ENCODE results near the gene ARF1.

The ARF1 gene

DNA sequence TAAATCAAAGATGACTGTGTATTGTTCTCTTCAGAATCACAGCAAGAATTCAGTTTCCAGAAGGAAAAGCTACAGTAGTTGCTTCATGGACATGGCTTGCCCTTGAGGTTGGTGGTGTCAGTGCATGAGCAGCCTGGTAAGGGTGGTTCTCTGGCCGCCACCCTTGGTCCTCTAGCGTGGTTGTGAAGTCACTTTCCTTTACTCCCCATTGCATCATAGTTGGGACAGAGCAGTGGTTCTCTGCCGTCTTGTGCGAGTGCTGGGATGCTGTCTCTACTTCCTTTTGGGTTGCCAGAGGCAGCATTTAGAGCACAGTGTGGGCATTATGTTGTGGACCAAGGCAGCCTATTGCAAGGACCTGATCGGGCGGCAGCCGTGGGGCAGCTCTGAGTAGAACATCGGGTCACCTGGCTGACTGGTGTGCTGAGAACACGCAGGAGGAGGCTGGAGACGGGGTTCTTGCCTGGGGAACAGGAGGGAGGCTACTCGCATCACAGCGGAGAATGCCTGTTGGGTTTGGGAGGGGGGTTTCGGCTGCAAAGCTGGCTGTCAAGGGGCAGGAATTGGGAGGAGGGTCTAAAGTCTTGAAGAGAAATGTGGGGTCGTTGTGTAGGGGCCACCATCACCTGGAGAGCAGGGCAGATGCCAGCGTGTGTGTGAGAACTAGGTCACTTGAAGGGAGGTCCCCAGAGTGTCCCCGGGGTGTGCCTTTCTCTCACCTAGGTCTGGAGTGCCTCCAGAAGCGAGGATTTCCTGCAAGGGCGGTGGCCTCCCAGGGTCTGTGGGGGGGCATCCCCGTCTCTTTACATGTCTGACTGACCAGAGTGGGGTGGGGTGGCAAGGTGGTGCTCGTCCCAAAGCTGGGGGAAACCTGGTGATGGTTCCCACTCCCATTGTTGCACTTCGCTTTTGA lies 6.3 kb downstream of the ARF1 start:
- DNase-seq = no peak

- no peak for DNase-seq
These were observed 7.2 kb downstream of the ARF1 start for GRCh38 chr1:228089519-228090380.

DNA sequence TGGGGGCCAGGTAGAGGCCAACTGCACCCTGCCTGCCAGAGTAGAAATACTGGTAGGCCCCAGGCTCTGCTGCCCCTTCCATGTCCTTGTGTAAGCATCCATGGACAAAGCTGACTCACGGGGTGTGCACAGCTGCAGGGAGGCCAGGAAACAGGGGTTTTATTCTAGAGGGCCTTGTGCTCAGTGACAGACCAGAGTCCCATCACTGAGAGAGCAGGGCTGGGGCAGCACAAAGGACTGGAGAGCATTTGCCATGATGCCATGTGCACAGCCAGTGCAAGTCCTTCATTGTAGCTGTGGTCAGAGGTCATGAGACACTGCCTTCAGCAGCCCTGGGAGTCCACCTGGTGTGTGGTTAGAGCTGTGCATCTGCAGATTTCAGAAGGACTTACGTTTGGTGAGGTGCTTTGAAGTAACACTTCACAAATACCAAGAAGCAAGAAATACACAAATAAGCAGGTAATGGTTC lies 8.1 kb downstream of the ARF1 start:
- DNase-seq = no peak

GRCh38 chr1:228091084-228091483 lies 8.6 kb downstream of the ARF1 start:
- no peak for DNase-seq

DNA sequence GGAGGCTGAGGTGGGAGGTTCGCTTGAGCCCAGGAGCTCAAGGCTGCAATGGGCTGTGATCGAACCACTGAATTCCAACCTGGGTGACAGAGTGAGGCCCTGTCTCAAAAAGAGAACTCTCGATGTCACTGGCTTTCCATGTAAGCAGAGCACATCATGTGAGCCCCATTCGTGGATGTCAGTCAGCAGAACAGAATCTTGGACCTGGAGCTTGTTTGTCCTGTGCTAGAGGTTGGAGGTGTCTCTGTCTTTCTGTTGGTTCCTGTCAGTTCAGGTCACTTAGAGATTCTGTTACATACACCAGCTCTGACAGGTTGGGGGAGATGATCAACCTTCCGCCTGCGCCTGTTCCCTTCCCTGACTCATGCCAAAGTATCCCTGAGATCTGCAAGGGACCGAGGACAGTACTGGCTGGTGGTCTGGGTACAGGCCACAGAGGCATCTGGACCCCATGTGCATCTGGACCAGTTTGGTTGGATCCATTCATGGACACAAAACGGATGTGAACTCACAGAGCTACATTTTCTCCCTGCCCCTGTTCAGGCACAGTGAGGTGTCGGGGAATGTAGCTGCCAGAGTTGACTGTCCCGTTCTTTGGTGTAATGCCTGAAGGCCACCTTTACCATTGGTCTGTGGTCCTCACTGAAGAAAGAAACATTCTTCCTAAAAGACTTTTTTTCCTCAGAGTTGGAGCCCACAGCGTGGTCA lies 10.0 kb downstream of the ARF1 start:
- DNase-seq = no peak

- no peak for DNase-seq
These were observed 10.8 kb downstream of the ARF1 start for GRCh38 chr1:228093050-228093906.

DNA sequence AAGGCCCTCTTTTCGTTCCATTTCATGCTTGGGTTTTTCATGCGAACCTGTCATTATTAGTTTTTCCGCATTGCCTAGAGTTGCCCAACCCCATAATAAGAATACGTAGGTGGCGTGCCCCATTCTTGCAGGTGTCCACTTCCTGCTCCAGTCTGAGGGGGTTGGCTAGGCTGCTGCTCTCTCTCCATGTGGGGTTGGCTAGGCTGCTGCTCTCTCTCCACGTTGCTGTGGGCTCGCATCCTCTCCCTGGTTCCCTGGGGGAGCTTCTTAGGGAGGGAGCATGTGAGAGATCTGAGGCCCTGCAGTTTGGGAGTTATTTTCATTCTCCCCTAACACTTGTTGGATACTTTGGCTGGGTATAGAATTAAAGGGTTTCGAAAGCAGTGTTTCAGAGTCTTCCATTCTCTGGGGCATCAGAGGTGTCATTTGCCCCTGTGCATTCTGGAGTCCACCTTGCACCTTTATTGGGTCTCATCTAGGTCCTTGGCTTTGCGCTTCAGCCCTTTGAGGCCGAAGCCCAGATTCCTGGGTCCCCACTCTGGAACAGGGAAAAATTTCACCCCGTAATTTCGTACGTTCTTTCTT lies 12.0 kb downstream of the ARF1 start:
- no peak for DNase-seq

DNA sequence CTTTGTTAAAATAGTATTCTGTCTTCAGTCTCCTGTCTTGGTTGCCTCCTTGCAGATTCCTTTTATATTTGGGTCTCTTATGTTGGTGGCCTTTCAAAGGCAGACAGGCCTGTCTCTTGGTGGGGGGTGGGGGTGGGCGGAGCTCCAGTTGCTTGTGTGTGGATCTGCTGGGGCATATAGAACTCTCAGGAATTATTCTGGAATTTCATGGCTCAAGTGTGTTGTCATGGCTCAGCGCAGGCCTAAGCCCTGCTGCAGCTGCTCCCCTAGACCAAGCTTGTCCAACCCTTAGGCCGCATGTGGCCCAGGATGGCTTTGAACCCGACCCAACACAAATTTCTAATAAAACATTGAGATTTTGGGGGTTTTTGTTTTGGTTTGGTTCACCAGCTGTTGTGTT lies 12.7 kb downstream of the ARF1 start:
- no peak for DNase-seq

DNA sequence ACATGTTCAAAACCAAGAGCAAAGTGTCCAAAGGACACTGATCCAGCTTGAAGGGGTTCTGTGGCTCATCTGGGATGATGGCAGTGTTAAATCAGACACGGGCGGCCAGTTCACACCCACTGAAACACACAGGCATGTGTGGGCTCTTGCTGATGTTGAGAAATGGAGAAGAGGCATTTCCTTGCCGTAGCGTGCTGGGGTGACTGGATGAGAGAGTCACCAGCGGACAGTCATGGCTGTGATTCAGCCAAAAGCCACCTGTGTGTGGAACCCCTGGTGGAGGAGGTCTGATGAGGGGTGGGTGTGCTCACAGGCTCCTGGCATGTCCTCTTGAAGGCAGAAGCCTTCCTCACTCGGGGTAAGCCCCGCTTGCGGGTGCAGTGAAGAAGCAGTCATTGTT lies 13.4 kb downstream of the ARF1 start:
- DNase-seq = no peak

GRCh38 chr1:228096416-228097332 lies 14.2 kb downstream of the ARF1 start:
- no peak for DNase-seq

GRCh38 chr1:228097333-228098081 lies 15.0 kb downstream of the ARF1 start:
- DNase-seq = no peak

DNA sequence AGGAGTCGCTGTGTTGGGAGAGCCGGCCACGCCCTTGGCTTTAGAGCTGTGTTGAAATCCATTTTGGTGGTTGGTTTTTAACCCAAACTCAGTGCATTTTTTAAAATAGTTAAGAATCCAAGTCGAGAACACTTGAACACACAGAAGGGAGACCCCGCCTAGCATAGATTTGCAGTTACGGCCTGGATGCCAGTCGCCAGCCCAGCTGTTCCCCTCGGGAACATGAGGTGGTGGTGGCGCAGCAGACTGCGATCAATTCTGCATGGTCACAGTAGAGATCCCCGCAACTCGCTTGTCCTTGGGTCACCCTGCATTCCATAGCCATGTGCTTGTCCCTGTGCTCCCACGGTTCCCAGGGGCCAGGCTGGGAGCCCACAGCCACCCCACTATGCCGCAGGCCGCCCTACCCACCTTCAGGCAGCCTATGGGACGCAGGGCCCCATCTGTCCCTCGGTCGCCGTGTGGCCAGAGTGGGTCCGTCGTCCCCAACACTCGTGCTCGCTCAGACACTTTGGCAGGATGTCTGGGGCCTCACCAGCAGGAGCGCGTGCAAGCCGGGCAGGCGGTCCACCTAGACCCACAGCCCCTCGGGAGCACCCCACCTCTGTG lies 15.9 kb downstream of the ARF1 start:
- no peak for DNase-seq

DNA sequence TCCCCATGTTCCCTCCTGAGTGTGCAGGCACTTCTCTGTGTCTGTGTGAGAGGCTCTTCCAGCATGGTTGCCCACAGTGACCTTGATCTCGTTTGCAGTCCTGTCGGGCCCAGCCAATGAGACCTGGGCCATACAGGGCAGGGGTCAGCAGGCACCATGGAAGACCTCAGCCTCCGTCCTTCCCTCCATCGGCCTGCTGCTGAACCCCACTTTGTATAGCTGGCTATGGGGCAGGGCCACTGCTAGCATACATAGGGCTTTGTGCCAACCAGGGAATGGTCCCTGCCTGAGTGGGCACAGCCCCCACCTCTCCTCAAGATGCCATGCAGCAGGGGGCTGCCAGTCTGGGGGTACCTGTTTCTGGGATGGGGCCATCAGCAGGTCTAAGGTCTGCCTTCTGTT lies 16.8 kb downstream of the ARF1 start:
- no peak for DNase-seq

- DNase-seq = no peak
These were observed 18.5 kb downstream of the ARF1 start for GRCh38 chr1:228100822-228101613.

DNA sequence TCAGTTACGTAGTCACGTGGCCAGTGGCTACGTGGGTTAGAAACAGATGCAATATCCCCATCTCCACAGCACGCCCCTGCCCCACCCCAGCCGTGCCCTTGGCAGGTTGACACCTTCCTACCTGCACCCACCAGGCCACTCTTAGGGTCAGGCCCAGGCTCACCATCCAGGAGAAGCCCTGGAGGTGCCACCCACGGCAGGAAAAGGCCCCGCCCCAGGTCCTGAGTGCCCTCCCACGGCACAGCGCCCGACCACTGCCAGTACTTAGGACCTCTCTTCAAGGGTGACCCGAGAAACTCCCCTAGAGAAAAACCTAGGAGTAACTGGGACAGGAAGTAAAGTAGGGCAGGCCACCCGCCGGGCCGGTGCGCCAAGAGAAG lies 19.1 kb downstream of the ARF1 start:
- no peak for DNase-seq

- DNase-seq = peak in 1 of 2 donors; percentile 45
These were observed 19.7 kb downstream of the ARF1 start for GRCh38 chr1:228101994-228102790.

DNA sequence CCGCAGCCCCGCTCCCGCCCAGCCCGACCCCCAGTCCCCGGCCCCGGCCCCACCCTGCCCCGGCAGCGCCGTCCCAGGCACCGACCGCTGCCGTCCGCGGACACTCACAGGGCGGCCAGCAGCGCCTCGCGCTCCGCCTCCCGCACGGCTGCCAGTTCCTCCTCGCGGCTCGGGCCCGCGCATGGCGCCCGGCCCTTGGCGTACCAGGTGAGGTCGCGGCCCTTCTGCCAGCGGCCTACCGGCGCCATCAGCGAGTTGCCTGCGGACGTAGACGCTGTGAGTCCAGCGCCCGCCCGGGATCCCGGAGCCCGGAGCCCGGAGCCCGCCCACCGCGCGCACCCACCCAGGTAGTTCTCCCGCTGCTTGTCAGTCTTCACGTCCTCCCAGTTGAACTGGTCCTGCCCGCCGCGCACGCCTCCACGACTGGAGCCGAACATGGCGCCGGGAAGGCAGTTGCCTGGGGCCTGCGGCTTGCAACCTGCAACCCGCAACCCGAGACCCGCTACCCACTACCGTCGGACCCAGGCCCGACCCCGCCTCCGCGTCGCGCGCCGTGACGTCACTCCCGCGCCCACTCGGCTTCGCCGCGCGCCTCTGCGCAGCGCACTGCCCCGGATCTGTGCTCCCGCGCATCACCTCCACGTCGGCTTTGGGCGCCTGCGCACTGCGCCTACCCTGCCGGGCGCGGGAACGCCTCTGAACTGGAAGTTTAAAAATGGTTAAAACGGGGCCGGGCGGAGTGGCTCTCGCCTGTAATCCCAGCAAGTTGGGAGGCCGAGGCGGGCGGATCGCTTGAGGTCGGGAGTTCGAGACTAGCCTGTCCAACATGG lies 20.5 kb downstream of the ARF1 start, which contains the start of gene C1orf35:
Gene C1orf35, minus strand, starts transcription at position 535 of the 830 bp plus-strand sequence. Its CDS starts 98 bp downstream, at position 437.
- DNase-seq = peak; percentile 94 to 95

Measured in stimulated activated CD4-positive, alpha-beta T cell treated with anti-CD3 and anti-CD28 coated beads, Interleukin-2, amount 100 ng/mL, for 48 hours (primary cell).